HepG2 (cell line): ENCODE data around the gene UBTD2. TPM values are rescaled to one million over a fixed set of nuclear protein-coding genes. Genes with fewer than 3 reads are reported as not detected.

Source experiments
- ATAC-seq: fragments of 200-7000 bp; cut with Tn5 transposase; 3 replicates; pipeline ENCODE4 v1.9.1; 2020; ENCODE audit warnings: mild to moderate bottlenecking, moderate library complexity
- BruUV-seq: library from RNA; stranded (reverse); fragments of 400-500 nt; replicated peaks from 2 replicates; lab custom pipeline; 2021; lab: Mats Ljungman, UMichigan
- CTCF ChIA-PET: fragments of 300-600 bp; formaldehyde crosslinking; extraction: SDS; loops from one replicate; lab custom pipeline; 2021; ENCODE audit warnings: low total read pairs, inconsistent platforms, low intra/inter-chr PET ratio; lab: Yijun Ruan, JAX
- POLR2A ChIA-PET: fragments of 350-600 bp; sonication (Branson Sonifier 250); formaldehyde crosslinking; loops from one replicate; lab custom pipeline; 2020; ENCODE audit warnings: antibody characterized with exemption, inconsistent platforms; lab: Yijun Ruan, JAX
- DNase-seq: peaks from one replicate; pipeline ENCODE4 v3.0.0-alpha.2; 2015; ENCODE audit warnings: low spot score
- FAIRE-seq: peaks from 3 replicates; lab custom pipeline; 2011; peaks lifted over from hg19 to GRCh38; lab: Jason Lieb, UNC
- H2AFZ ChIP-seq: one replicate; pipeline ENCODE4 v1.6.1; 2011; ENCODE audit warnings: low read length, inconsistent platforms
- H3K27ac ChIP-seq: fragments of 300-600 bp; 3 replicates; pipeline ENCODE4 v1.8.0; 2011; ENCODE audit warnings: mixed run types, mild to moderate bottlenecking, mixed read lengths, low read length, inconsistent platforms; ENCODE audit not compliant: insufficient read depth; ENCODE audit errors: extremely low read length
- H3K27me3 ChIP-seq, 2 experiments: fragments of 200-600 bp in 1 of 2; 2 replicates in 1 of 2; 3 replicates in 1 of 2; pipeline versions ENCODE4 v1.6.0 to v1.8.0; 2011; ENCODE audit warnings: low read length in 2 of 2, mild to moderate bottlenecking in 2 of 2, moderate library complexity in 2 of 2, inconsistent platforms in 1 of 2; ENCODE audit not compliant: insufficient read depth in 2 of 2, control insufficient read depth in 1 of 2
- H3K36me3 ChIP-seq, 2 experiments: fragments of 200-600 bp in 1 of 2; replicated peaks in 1 of 2; 2 replicates in 1 of 2; 3 replicates in 1 of 2; pipeline versions ENCODE4 v1.5.1 to v1.8.0; 2011; ENCODE audit warnings: low read length in 2 of 2, inconsistent platforms in 1 of 2; ENCODE audit not compliant: insufficient read depth in 2 of 2, control insufficient read depth in 1 of 2
- H3K4me1 ChIP-seq: 2 replicates; pipeline ENCODE4 v1.5.1; 2012; ENCODE audit warnings: low read length, inconsistent platforms; ENCODE audit not compliant: insufficient read depth
- H3K4me2 ChIP-seq: 2 replicates; pipeline ENCODE4 v1.6.0; 2011; ENCODE audit warnings: low read depth, low read length, inconsistent platforms
- H3K4me3 ChIP-seq, 3 experiments: fragments of 200-600 bp in 1 of 3; sonication (generic), shearing (Covaris generic) in 1 of 3; replicated peaks in 1 of 3; 2 replicates each; pipeline ENCODE4 v1.5.1; 2011 to 2016; ENCODE audit warnings: low read length in 3 of 3, inconsistent platforms in 2 of 3, low read depth in 2 of 3, mild to moderate bottlenecking in 2 of 3, control low read depth in 1 of 3, mixed read lengths in 1 of 3; ENCODE audit not compliant: insufficient read depth in 1 of 3
- H3K79me2 ChIP-seq: one replicate; pipeline ENCODE4 v1.6.1; 2011; ENCODE audit warnings: low read length, inconsistent platforms; ENCODE audit not compliant: insufficient read depth
- H3K9ac ChIP-seq: 2 replicates; pipeline ENCODE4 v1.6.0; 2011; ENCODE audit warnings: mild to moderate bottlenecking, low read depth, low read length, inconsistent platforms; ENCODE audit not compliant: insufficient read depth
- H3K9me3 ChIP-seq: 2 replicates; pipeline ENCODE4 v1.5.1; 2012; ENCODE audit warnings: mild to moderate bottlenecking, low read length
- H4K20me1 ChIP-seq: 2 replicates; pipeline ENCODE4 v1.6.0; 2011; ENCODE audit warnings: inconsistent platforms, mild to moderate bottlenecking, low read length, moderate library complexity; ENCODE audit not compliant: insufficient read depth
- GABPA ChIP-seq, 2 experiments: IDR thresholded peaks; 2 replicates each; pipeline ENCODE4 v1.6.1; 2011 to 2016; ENCODE audit warnings: low read depth in 2 of 2, low read length in 1 of 2, missing biosample characterization in 1 of 2, missing genetic modification characterization in 1 of 2
- KAT2B ChIP-seq: fragments of 150-350 bp; IDR thresholded peaks from 2 replicates; pipeline ENCODE4 v1.6.1; 2014; ENCODE audit warnings: low read depth, low read length, borderline replicate concordance
- MXD4 ChIP-seq: IDR thresholded peaks from 2 replicates; pipeline ENCODE4 v1.6.1; 2016; ENCODE audit warnings: mild to moderate bottlenecking, missing biosample characterization, missing genetic modification reagents
- SRSF9 ChIP-seq: fragments of 200-400 bp; formaldehyde crosslinking; IDR thresholded peaks from 2 replicates; pipeline ENCODE4 v1.6.1; 2018; ENCODE audit warnings: borderline replicate concordance, mild to moderate bottlenecking, low read depth, low read length; ENCODE audit not compliant: insufficient read depth, poor library complexity, severe bottlenecking
- ZNF33A ChIP-seq: sonication (generic); formaldehyde crosslinking; IDR thresholded peaks from 2 replicates; pipeline ENCODE4 v1.5.1; 2020; ENCODE audit warnings: missing genetic modification reagents, mild to moderate bottlenecking, moderate library complexity, borderline replicate concordance
- ZSCAN21 ChIP-seq: sonication (generic); formaldehyde crosslinking; IDR thresholded peaks from 2 replicates; pipeline ENCODE4 v1.8.0; 2022; ENCODE audit warnings: mild to moderate bottlenecking, missing genetic modification reagents, moderate library complexity, borderline replicate concordance
- WGBS: methylation state at CpG from one replicate; pipeline ENCODE4 v1.1.6; 2017; ENCODE audit warnings: low lambda C conversion rate; 5-methylcytosine and 5-hydroxymethylcytosine counted together
- in situ Hi-C: cut with HindIII; loops from 2 replicates; pipeline ENCODE4 v1.10.0; 2017; ENCODE audit warnings: low pct_unique_long_range_greater_than_20kb; ENCODE audit not compliant: extremely low pct_ligation_motif_present
- intact Hi-C: fragments of 100-400 bp; cut with micrococcal nuclease; formaldehyde crosslinking; loops from one replicate; pipeline ENCODE4 v1.10.0; 2022; ENCODE audit not compliant: unreplicated experiment
- polyA plus RNA-seq, 8 experiments: library from polyadenylated mRNA; depleted of rRNA in 3 of 8; stranded (reverse) in 7 of 8; unstranded in 1 of 8; fragments of >200 nt; fragmentation: Illumina TruSeq in 4 of 8; extraction: Trizol in 4 of 8; gene quantifications; 2 replicates each; pipeline versions ENCODE4 v1.2.1 to v1.2.3, GENCODE V29; 2011 to 2016; ENCODE audit warnings: low read depth in 4 of 8, missing spikeins in 1 of 8, mixed read lengths in 1 of 8; ENCODE audit not compliant: insufficient read depth in 1 of 8
- total RNA-seq, 5 experiments: library from RNA; depleted of rRNA; stranded (reverse); fragments of >200 nt; fragmentation: Illumina TruSeq; extraction: Trizol; gene quantifications; 2 replicates each; pipeline ENCODE4 v1.2.3, GENCODE V29; 2016; ENCODE audit warnings: low read depth in 1 of 5

UBTD2 gene
- total and polyA plus RNA-seq, 2 of the 13 experiments (the other 11 are each of a cell fraction or from before 2014, with no cell fraction given) = 15.2 to 24.1 TPM

- H3K9ac ChIP-seq = no peak overlapping the region; the same call in 1 of the 2 replicates
- H3K36me3 ChIP-seq = no peaks in the 10 kb centered on the region
- FAIRE-seq (no peak), DNase-seq (no peak), ATAC-seq (no peak)
- POLR2A ChIA-PET = interaction anchor here (1.0 to 1.5 kb wide), 2 partner anchors 9 to 14 kb away, joined by 3 to 4 read pairs; partner anchors contain the start of gene STK10
- WGBS = 51% methylated on average over 17 of the region's 18 CpGs
- no peak for TF ChIP-seq KAT2B
- no peak for TF ChIP-seq MXD4 (CRISPR knock-in tag)
- TF ChIP-seq ZSCAN21 (CRISPR knock-in tag) = no peak
- no peak for TF ChIP-seq GABPA (IDR thresholded peaks at IDR 0.05; ENCODE audit: low read depth, low read length)
- peak; percentile 47 for TF ChIP-seq GABPA (CRISPR knock-in tag; IDR thresholded peaks at IDR 0.05; ENCODE audit: low read depth)
- no peak for TF ChIP-seq ZNF33A (CRISPR knock-in tag)
- no peak for TF ChIP-seq SRSF9
- in situ Hi-C loops (no loop called here), intact Hi-C loops (no loop called here)
- CTCF ChIA-PET = no interaction called here
- H3K79me2 ChIP-seq = peaks cover 3% of the 10 kb centered on the region
- H3K4me2 ChIP-seq = peak overlapping the region; percentile 70
- no TSS peak for BruUV-seq
- H4K20me1 ChIP-seq = no peaks in the 10 kb centered on the region
- no peak overlapping the region for H2AFZ ChIP-seq
- H3K9me3 ChIP-seq = no peaks in the 10 kb centered on the region
- H3K27me3 ChIP-seq = no peaks in the 10 kb centered on the region
- peak overlapping the region; percentile 15 to 35 (median 17); a peak in 4 of 6 replicates for H3K4me3 ChIP-seq
- H3K4me1 ChIP-seq = peaks cover 35% of the 10 kb centered on the region
- H3K27ac ChIP-seq = no peak overlapping the region
Measured at GRCh38 chr5:172178991-172179989, 104.3 kb downstream of the UBTD2 start.
